HG03108 (cell line): ENCODE data around the gene COMMD7.

Experiments
- ATAC-seq: cut with Tn5 transposase; IDR thresholded peaks from one replicate; pipeline ENCODE4 v1.9.1; 2021; ENCODE audit warnings: moderate library complexity; ENCODE audit not compliant: unreplicated experiment

Gene COMMD7

GRCh38 chr20:32681175-32682084 lies 61.8 kb downstream of the COMMD7 start:
- no peak for ATAC-seq

- ATAC-seq = no peak
These were observed 62.6 kb downstream of the COMMD7 start for GRCh38 chr20:32680544-32681174.

- no peak for ATAC-seq
These were observed 64.3 kb downstream of the COMMD7 start for GRCh38 chr20:32678948-32679347.

- ATAC-seq = no peak
These were observed 67.9 kb downstream of the COMMD7 start for GRCh38 chr20:32675223-32675975.

- no peak for ATAC-seq
These were observed 68.9 kb downstream of the COMMD7 start for GRCh38 chr20:32674362-32674789.

- ATAC-seq = peak; percentile 62
These were observed 70.0 kb downstream of the COMMD7 start for GRCh38 chr20:32672982-32673851.

- ATAC-seq = no peak
These were observed 70.8 kb downstream of the COMMD7 start for GRCh38 chr20:32672394-32672981.

- ATAC-seq = peak; percentile 36
These were observed 72.4 kb downstream of the COMMD7 start for GRCh38 chr20:32670773-32671455.

- ATAC-seq = no peak
These were observed 76.2 kb downstream of the COMMD7 start for GRCh38 chr20:32667027-32667426.

- ATAC-seq = no peak
These were observed 78.5 kb downstream of the COMMD7 start for GRCh38 chr20:32664678-32665159.

DNA sequence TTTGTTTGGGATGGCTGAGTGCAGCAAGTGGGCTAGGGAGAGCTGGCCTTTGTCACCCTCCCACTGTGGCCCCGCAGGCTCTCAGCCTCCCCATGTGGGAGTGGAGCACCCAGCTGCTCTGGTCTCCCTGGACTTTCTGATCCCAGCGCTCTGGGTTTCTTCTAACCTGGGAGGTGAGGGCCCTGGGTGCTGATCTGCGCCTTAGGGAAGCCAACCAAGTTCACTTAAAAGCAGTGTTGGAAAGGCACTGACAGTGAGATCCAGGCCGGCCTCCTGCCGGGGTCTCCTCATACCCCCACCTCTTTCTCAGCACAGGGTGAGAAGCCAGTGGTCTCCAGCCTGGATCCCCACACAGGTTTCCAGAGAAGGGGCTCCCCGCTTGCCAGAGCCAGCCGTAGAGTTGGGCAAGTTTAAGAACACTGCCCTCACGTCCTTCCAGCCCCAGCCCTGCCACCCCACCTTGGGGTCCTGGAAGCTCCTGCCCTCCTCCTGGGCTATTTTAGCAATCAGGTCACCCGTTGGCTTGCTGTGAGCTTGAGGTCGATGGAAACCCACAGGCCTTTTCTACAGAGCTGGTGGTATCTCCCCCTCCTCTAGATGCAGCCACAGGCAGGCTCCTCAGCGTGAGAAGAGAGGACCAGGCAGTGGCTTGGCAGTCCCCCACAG lies 79.1 kb downstream of the COMMD7 start:
- no peak for ATAC-seq

DNA sequence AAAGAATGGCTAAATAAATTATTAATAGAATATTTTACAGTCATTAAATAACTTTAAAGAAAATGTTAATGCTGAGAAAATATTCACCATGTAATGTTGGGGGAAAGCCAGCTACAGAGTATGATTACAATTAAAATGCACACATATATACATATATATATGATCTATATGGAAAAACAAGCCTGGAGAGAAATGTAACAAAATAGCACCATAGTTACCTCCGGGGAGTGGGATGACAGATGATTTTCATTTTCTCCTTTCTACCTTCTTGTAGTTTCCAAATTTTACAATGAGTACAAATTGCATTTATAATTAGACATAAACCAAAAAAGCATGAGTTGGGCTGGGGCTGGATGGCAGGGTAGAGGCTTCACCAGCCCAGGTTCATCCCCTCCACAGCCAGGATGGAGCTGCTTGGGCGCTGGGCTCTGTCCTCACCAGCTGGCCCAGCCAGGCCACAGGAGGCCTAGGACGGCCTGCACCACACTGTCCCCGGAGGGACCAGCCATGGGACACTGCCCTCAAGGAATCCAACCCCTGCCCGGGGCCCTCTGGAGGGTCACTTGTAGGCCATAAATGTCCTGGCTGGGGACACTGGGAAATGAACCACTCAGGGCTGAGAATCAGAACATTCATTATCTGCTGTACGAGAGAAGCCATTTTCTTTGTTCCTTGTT lies 79.8 kb downstream of the COMMD7 start:
- ATAC-seq = no peak

- no peak for ATAC-seq
These were observed 81.3 kb downstream of the COMMD7 start for GRCh38 chr20:32661820-32662528.

DNA sequence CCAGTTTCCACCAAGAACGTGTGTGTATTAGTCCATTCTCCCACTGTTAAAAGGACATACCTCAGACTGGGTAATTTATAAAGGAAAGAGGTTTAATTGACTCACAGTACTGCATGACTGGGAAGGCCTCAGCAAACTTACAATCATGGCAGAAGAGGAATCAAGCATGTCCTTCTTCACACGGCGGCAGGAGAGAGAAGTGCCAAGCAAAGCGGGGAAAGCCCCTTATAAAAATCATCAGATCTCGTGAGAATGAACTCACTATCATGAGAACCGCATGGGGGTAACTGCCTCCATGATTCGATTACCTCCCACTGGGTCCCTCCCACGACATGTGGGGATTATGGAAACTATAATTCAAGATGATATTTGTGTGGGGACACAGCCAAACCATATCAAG lies 82.6 kb downstream of the COMMD7 start:
- no peak for ATAC-seq

DNA sequence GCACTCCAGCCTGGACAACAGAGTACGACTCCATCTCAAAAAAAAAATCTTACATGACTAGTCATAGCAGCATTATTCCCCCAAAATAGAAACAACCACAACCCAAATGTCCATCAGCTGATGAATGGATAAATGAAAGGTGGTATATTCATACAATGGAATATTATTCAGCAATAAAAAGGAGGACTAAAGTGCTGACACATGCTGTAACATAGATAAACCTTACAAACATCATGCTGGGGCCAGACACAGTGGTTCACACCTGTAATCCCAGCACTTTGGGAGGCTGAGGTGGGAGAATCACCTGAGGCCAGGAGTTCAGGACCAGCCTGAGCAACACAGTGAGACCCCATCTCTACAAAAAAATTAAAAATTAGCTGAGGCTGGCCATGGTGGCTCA lies 86.4 kb downstream of the COMMD7 start:
- ATAC-seq = no peak

GRCh38 chr20:32655903-32656512 lies 87.3 kb downstream of the COMMD7 start:
- no peak for ATAC-seq
